Activated CD8-positive, alpha-beta memory T cell treated with anti-CD3 and anti-CD28 coated beads, Interleukin-2, amount 10 ng/mL, durations not matched to agents 7 days and 5 days (primary cell): ENCODE measurements around the gene TPK1. TPM values are rescaled to one million over a fixed set of nuclear protein-coding genes. Genes with fewer than 3 reads are reported as not detected.
A peak's percentile ranks its signal among the peaks of the same experiment; 100 is the strongest.

ENCODE experiments used
- ATAC-seq: fragments of 150-1000 bp; cut with Tn5 transposase; one replicate; pipeline ENCODE4 v1.10.0; 2021; ENCODE audit warnings: moderate library complexity
- CTCF ChIA-PET: fragments of 350-600 bp; sonication (Branson Sonifier 250); formaldehyde crosslinking; loops from one replicate; lab custom pipeline; 2021; ENCODE audit warnings: antibody characterized with exemption; lab: Charles Lee
- DNase-seq: peaks from one replicate; pipeline ENCODE4 v3.0.0-alpha.2; 2020
- H3K27ac Mint-ChIP-seq: one replicate; pipeline ENCODE4 v1.8.0; 2021; ENCODE audit warnings: mild to moderate bottlenecking, mixed read lengths
- H3K27me3 Mint-ChIP-seq: one replicate; pipeline ENCODE4 v1.8.0; 2021; ENCODE audit warnings: mixed read lengths
- H3K36me3 Mint-ChIP-seq: one replicate; pipeline ENCODE4 v1.8.0; 2021; ENCODE audit warnings: mild to moderate bottlenecking, mixed read lengths
- H3K4me1 Mint-ChIP-seq: one replicate; pipeline ENCODE4 v1.8.0; 2021; ENCODE audit warnings: mixed read lengths
- H3K4me3 Mint-ChIP-seq: one replicate; pipeline ENCODE4 v1.8.0; 2021; ENCODE audit warnings: mild to moderate bottlenecking, moderate library complexity, mixed read lengths
- H3K9me3 Mint-ChIP-seq: one replicate; pipeline ENCODE4 v1.8.0; 2022; ENCODE audit warnings: low read depth, mixed read lengths
- total RNA-seq, 2 experiments: library from RNA; stranded (reverse); gene quantifications; one replicate each; pipeline ENCODE4 v1.2.3, GENCODE V29; 2021

Gene TPK1
- total RNA-seq, 2 experiments from 2014 or later, result 13.1 to 15.0 TPM

- CTCF ChIA-PET, result no interaction called here
- peak; percentile 49 for ATAC-seq
Measured at GRCh38 chr7:144842377-144842851, 6.6 kb upstream of the TPK1 start.

GRCh38 chr7:144836545-144836842 is 641 bp upstream of the TPK1 start:
- CTCF ChIA-PET, result interaction anchor here (0.8 to 3.1 kb wide), 9 partner anchors 9 to 51 kb away, joined by 3 to 34 read pairs (median 10); no protein-coding TSS in a partner anchor

More at GRCh38 chr7:144842377-144842851, 6.6 kb upstream of the TPK1 start:
- H3K27me3 Mint-ChIP-seq, result no peaks in the 10 kb centered on the region
- H3K4me1 Mint-ChIP-seq, result peaks cover 14% of the 10 kb centered on the region
- peak; percentile 54 for DNase-seq
- peaks cover 14% of the 10 kb centered on the region for H3K36me3 Mint-ChIP-seq
- H3K4me3 Mint-ChIP-seq, result peak overlapping the region; percentile 27
- H3K9me3 Mint-ChIP-seq, result peaks cover 2% of the 10 kb centered on the region
- peak overlapping the region; percentile 84 for H3K27ac Mint-ChIP-seq

GRCh38 chr7:144835155-144835611 is 670 bp downstream of the TPK1 start:
- Mint-ChIP-seq H3K4me1 (peaks cover 35% of the 10 kb centered on the region), H3K36me3 (peaks cover 21% of the 10 kb centered on the region), H3K27ac (peak overlapping the region; percentile 99), H3K9me3 (no peaks in the 10 kb centered on the region), H3K27me3 (no peaks in the 10 kb centered on the region), H3K4me3 (peak overlapping the region; percentile 93)
- peak; percentile 65 for DNase-seq
- peak; percentile 40 for ATAC-seq
- CTCF ChIA-PET, result interaction anchor here (0.7 to 3.1 kb wide), 8 partner anchors 9 to 97 kb away, joined by 3 to 34 read pairs (median 10); no protein-coding TSS in a partner anchor

More at GRCh38 chr7:144836545-144836842, 641 bp upstream of the TPK1 start:
- Mint-ChIP-seq H3K4me1 (peaks cover 29% of the 10 kb centered on the region), H3K4me3 (peak overlapping the region; percentile 93), H3K9me3 (no peaks in the 10 kb centered on the region), H3K27ac (peak overlapping the region; percentile 96), H3K27me3 (no peaks in the 10 kb centered on the region), H3K36me3 (peaks cover 17% of the 10 kb centered on the region)
- ATAC-seq (no peak), DNase-seq (no peak)

GRCh38 chr7:144834641-144835144 is 1.2 kb downstream of the TPK1 start:
- peaks cover 21% of the 10 kb centered on the region for H3K36me3 Mint-ChIP-seq
- H3K4me1 Mint-ChIP-seq, result peaks cover 38% of the 10 kb centered on the region
- peak overlapping the region; percentile 99 for H3K27ac Mint-ChIP-seq
- H3K9me3 Mint-ChIP-seq, result no peaks in the 10 kb centered on the region
- DNase-seq, result peak; percentile 70
- ATAC-seq, result peak; percentile 34
- H3K4me3 Mint-ChIP-seq, result peak overlapping the region; percentile 93
- CTCF ChIA-PET, result interaction anchor here (0.7 to 3.1 kb wide), 7 partner anchors 9 to 97 kb away, joined by 3 to 34 read pairs (median 11); no protein-coding TSS in a partner anchor
- no peaks in the 10 kb centered on the region for H3K27me3 Mint-ChIP-seq

- peaks cover 12% of the 10 kb centered on the region for H3K36me3 Mint-ChIP-seq
- no peak overlapping the region for H3K27ac Mint-ChIP-seq
- ATAC-seq, result no peak
- H3K4me1 Mint-ChIP-seq, result peaks cover 34% of the 10 kb centered on the region
- H3K4me3 Mint-ChIP-seq, result no peak overlapping the region
- no peaks in the 10 kb centered on the region for H3K27me3 Mint-ChIP-seq
- no peaks in the 10 kb centered on the region for H3K9me3 Mint-ChIP-seq
- DNase-seq, result no peak
- CTCF ChIA-PET, result no interaction called here
Measured at GRCh38 chr7:144830811-144831210, 5.0 kb downstream of the TPK1 start.

GRCh38 chr7:144830024-144830785 is 5.6 kb downstream of the TPK1 start:
- CTCF ChIA-PET, result no interaction called here
- no peak for DNase-seq
- Mint-ChIP-seq H3K9me3 (no peaks in the 10 kb centered on the region), H3K36me3 (peaks cover 10% of the 10 kb centered on the region), H3K4me3 (no peak overlapping the region), H3K27me3 (no peaks in the 10 kb centered on the region), H3K27ac (no peak overlapping the region), H3K4me1 (peaks cover 34% of the 10 kb centered on the region)
- ATAC-seq, result peak; percentile 21

- Mint-ChIP-seq H3K4me1 (peaks cover 27% of the 10 kb centered on the region), H3K27me3 (no peaks in the 10 kb centered on the region), H3K9me3 (no peaks in the 10 kb centered on the region), H3K27ac (no peak overlapping the region), H3K36me3 (peaks cover 10% of the 10 kb centered on the region), H3K4me3 (no peak overlapping the region)
- no peak for ATAC-seq
- CTCF ChIA-PET, result interaction anchor here (0.6 to 0.7 kb wide), 2 partner anchors 89 to 138 kb away, joined by 4 read pairs; no protein-coding TSS in a partner anchor
- no peak for DNase-seq
Measured at GRCh38 chr7:144827621-144828020, 8.2 kb downstream of the TPK1 start.

- peaks cover 38% of the 10 kb centered on the region for H3K4me1 Mint-ChIP-seq
Measured at GRCh38 chr7:144826208-144826607, 9.6 kb downstream of the TPK1 start.

GRCh38 chr7:144824360-144824759 is 11.5 kb downstream of the TPK1 start:
- ATAC-seq (no peak), DNase-seq (no peak)
- no peak overlapping the region for H3K4me3 Mint-ChIP-seq
- peaks cover 47% of the 10 kb centered on the region for H3K4me1 Mint-ChIP-seq
- CTCF ChIA-PET, result interaction anchor here (5.1 kb wide), 1 partner anchor 11 kb away, joined by 34 read pairs; the partner anchor contains the start of gene TPK1
- no peak overlapping the region for H3K27ac Mint-ChIP-seq
- no peaks in the 10 kb centered on the region for H3K9me3 Mint-ChIP-seq
- H3K27me3 Mint-ChIP-seq, result no peaks in the 10 kb centered on the region
- H3K36me3 Mint-ChIP-seq, result peaks cover 8% of the 10 kb centered on the region

More at GRCh38 chr7:144826208-144826607, 9.6 kb downstream of the TPK1 start:
- no peaks in the 10 kb centered on the region for H3K27me3 Mint-ChIP-seq
- H3K9me3 Mint-ChIP-seq, result no peaks in the 10 kb centered on the region
- peaks cover 10% of the 10 kb centered on the region for H3K36me3 Mint-ChIP-seq
- CTCF ChIA-PET, result interaction anchor here (2.1 kb wide), 1 partner anchor 10 kb away, joined by 11 read pairs; the partner anchor contains the start of gene TPK1
- DNase-seq, result no peak
- no peak overlapping the region for H3K4me3 Mint-ChIP-seq
- ATAC-seq, result no peak
- no peak overlapping the region for H3K27ac Mint-ChIP-seq

- no peak overlapping the region for H3K4me3 Mint-ChIP-seq
- H3K9me3 Mint-ChIP-seq, result no peaks in the 10 kb centered on the region
- DNase-seq (no peak), ATAC-seq (no peak)
- CTCF ChIA-PET, result interaction anchor here (0.9 to 5.1 kb wide), 5 partner anchors 10 to 36 kb away, joined by 3 to 34 read pairs (median 5); partner anchors contain the start of gene TPK1
- no peaks in the 10 kb centered on the region for H3K27me3 Mint-ChIP-seq
- H3K27ac Mint-ChIP-seq, result peak overlapping the region; percentile 6
- peaks cover 63% of the 10 kb centered on the region for H3K4me1 Mint-ChIP-seq
- peaks cover 12% of the 10 kb centered on the region for H3K36me3 Mint-ChIP-seq
Measured at GRCh38 chr7:144822223-144822622, 13.6 kb downstream of the TPK1 start.

GRCh38 chr7:144821067-144821466 is 14.8 kb downstream of the TPK1 start:
- H3K9me3 Mint-ChIP-seq, result no peaks in the 10 kb centered on the region

GRCh38 chr7:144820552-144820951 is 15.3 kb downstream of the TPK1 start:
- peaks cover 11% of the 10 kb centered on the region for H3K36me3 Mint-ChIP-seq
- no peaks in the 10 kb centered on the region for H3K9me3 Mint-ChIP-seq
- DNase-seq, result peak; percentile 57
- H3K27ac Mint-ChIP-seq, result peak overlapping the region; percentile 70
- peaks cover 61% of the 10 kb centered on the region for H3K4me1 Mint-ChIP-seq
- no peaks in the 10 kb centered on the region for H3K27me3 Mint-ChIP-seq
- ATAC-seq, result peak; percentile 57
- CTCF ChIA-PET, result interaction anchor here (0.9 to 5.1 kb wide), 3 partner anchors 8 to 18 kb away, joined by 3 to 34 read pairs (median 6); partner anchors contain the start of gene TPK1
- H3K4me3 Mint-ChIP-seq, result peak overlapping the region; percentile 22

More at GRCh38 chr7:144821067-144821466, 14.8 kb downstream of the TPK1 start:
- Mint-ChIP-seq H3K27ac (peak overlapping the region; percentile 70), H3K4me1 (peaks cover 63% of the 10 kb centered on the region), H3K36me3 (peaks cover 11% of the 10 kb centered on the region), H3K27me3 (no peaks in the 10 kb centered on the region), H3K4me3 (peak overlapping the region; percentile 25)
- ATAC-seq (peak; percentile 65), DNase-seq (no peak)
- CTCF ChIA-PET, result interaction anchor here (1.0 to 5.1 kb wide), 3 partner anchors 9 to 35 kb away, joined by 4 to 34 read pairs (median 6); partner anchors contain the start of gene TPK1

GRCh38 chr7:144819566-144819965 is 16.3 kb downstream of the TPK1 start:
- Mint-ChIP-seq H3K9me3 (no peaks in the 10 kb centered on the region), H3K4me3 (no peak overlapping the region), H3K27me3 (no peaks in the 10 kb centered on the region), H3K4me1 (peaks cover 61% of the 10 kb centered on the region), H3K27ac (peak overlapping the region; percentile 29), H3K36me3 (peaks cover 13% of the 10 kb centered on the region)
- no peak for DNase-seq
- CTCF ChIA-PET, result interaction anchor here (0.9 to 5.1 kb wide), 3 partner anchors 16 to 19 kb away, joined by 3 to 34 read pairs (median 17); partner anchors contain the start of gene TPK1
- no peak for ATAC-seq
